ENCODE measurements around the gene SPSB4. TPM values are rescaled to one million over a fixed set of nuclear protein-coding genes. Genes with fewer than 3 reads are reported as not detected.

SPSB4 gene
- total and polyA plus RNA-seq, 2 of the 8 experiments (the other 6 are each of a cell fraction or from before 2014, with no cell fraction given) = 15.1 to 17.2 TPM

- TF ChIP-seq HDAC6 (IDR thresholded peaks at IDR 0.05; ENCODE audit: low read depth, low read length) (no peak), BRCA1 (IDR thresholded peaks at IDR 0.05; ENCODE audit: low read depth, low read length) (peak; percentile 19; the same call in 1 of the 2 replicates), TBP (IDR thresholded peaks at IDR 0.05; ENCODE audit: low read depth, low read length) (no peak), POLR2A (IDR thresholded peaks at IDR 0.05; ENCODE audit: control extremely low read depth in 1 of 2, low read depth in 2 of 2, low read length in 2 of 2) (no peak)
Observed at GRCh38 chr3:141052201-141053069, 1.3 kb downstream of the SPSB4 start (continued).

Data from H1 (cell line).